GM13976 (cell line): ENCODE data around the gene VEGFB.

Source experiments
- DNase-seq: peaks from one replicate; pipeline ENCODE4 v3.0.0; 2012; ENCODE audit warnings: low spot score
- CTCF ChIP-seq: IDR thresholded peaks from 2 replicates; pipeline ENCODE4 v1.5.1; 2012; ENCODE audit warnings: borderline replicate concordance, mild to moderate bottlenecking; ENCODE audit not compliant: insufficient read depth; ENCODE audit errors: extremely low read depth, missing control alignments, control extremely low read depth
- in situ Hi-C: fragments of 300-500 bp; cut with MboI; formaldehyde crosslinking; loops from one replicate; pipeline ENCODE4 v1.12.0; 2022; ENCODE audit warnings: low sequenced_read_pairs, mixed read lengths, inconsistent platforms; ENCODE audit not compliant: unreplicated experiment

Gene VEGFB

GRCh38 chr11:64233913-64234586 lies at the start of gene VEGFB:
Gene VEGFB, plus strand, starts transcription at chr11:64234584. Its CDS starts 250 bp downstream, at chr11:64234834.
- in situ Hi-C loops: no loop called here
- peak; percentile 89 for DNase-seq

GRCh38 chr11:64185175-64185692 lies 49.1 kb upstream of the VEGFB start:
- in situ Hi-C loops: no loop called here
- DNase-seq: no peak
- TF ChIP-seq CTCF: no peak

More at GRCh38 chr11:64233913-64234586, at the start of gene VEGFB:
- no peak for TF ChIP-seq CTCF

- peak; percentile 17 for TF ChIP-seq CTCF
- DNase-seq: peak; percentile 97
- in situ Hi-C loops: no loop called here
Observed at GRCh38 chr11:64185693-64186491, 48.5 kb upstream of the VEGFB start, which contains the start of gene STIP1. Gene STIP1, plus strand, starts transcription at chr11:64186171. Its CDS starts 91 bp downstream, at chr11:64186262.

- no peak for TF ChIP-seq CTCF
- in situ Hi-C loops: no loop called here
- DNase-seq: no peak
Observed at GRCh38 chr11:64186492-64187165, 47.8 kb upstream of the VEGFB start.

GRCh38 chr11:64192434-64192833 lies 42.0 kb upstream of the VEGFB start:
- in situ Hi-C loops: no loop called here
- no peak for TF ChIP-seq CTCF
- no peak for DNase-seq

- no peak for DNase-seq
- in situ Hi-C loops: no loop called here
- no peak for TF ChIP-seq CTCF
Observed at GRCh38 chr11:64196626-64197025, 37.8 kb upstream of the VEGFB start.
